Uterus (tissue), 2 donors: Measurements from ENCODE around the gene ARL14EPL.
"Not testable (repeated sequence)": the region's sequence is repeated elsewhere in the genome, so short reads cannot be mapped to it uniquely, and the experiment has no call there.

Source experiments
- CTCF ChIP-seq, 4 experiments: fragments of 200-600 bp in 2 of 4; fragments of 450-650 bp in 2 of 4; sonication (generic) in 2 of 4; IDR thresholded peaks; one replicate each; pipeline ENCODE4 v1.5.1; 2016 to 2019; ENCODE audit warnings: antibody characterized with exemption in 4 of 4, mild to moderate bottlenecking in 2 of 4, moderate library complexity in 1 of 4
- POLR2A ChIP-seq, 2 donors: fragments of 450-650 bp; IDR thresholded peaks; one replicate each; pipeline ENCODE4 v1.6.1; 2016; ENCODE audit warnings: antibody characterized with exemption in 2 of 2, mild to moderate bottlenecking in 1 of 2, moderate library complexity in 1 of 2

- TF ChIP-seq CTCF, POLR2A (IDR thresholded peaks at IDR 0.05): not testable (repeated sequence)
Measured at GRCh38 chr5:116086309-116086708, 54.0 kb downstream of the ARL14EPL start.
